GM19438 (cell line): ENCODE data around the gene NPY4R2.
"Not testable (repeated sequence)": the region's sequence is repeated elsewhere in the genome, so short reads cannot be mapped to it uniquely, and the experiment has no call there.

Experiments
- ATAC-seq: cut with Tn5 transposase; IDR thresholded peaks from one replicate; pipeline ENCODE4 v1.9.1; 2021; ENCODE audit warnings: low read depth; ENCODE audit not compliant: unreplicated experiment

NPY4R2 gene

GRCh38 chr10:47928225-47928624 lies 9.8 kb downstream of the NPY4R2 start:
- ATAC-seq, result not testable (repeated sequence)

- not testable (repeated sequence) for ATAC-seq
These were observed 14.4 kb downstream of the NPY4R2 start for GRCh38 chr10:47932824-47933223.

- ATAC-seq, result not testable (repeated sequence)
These were observed 15.0 kb downstream of the NPY4R2 start for GRCh38 chr10:47933462-47933861.

GRCh38 chr10:47936772-47937228 lies 18.3 kb downstream of the NPY4R2 start:
- not testable (repeated sequence) for ATAC-seq

- not testable (repeated sequence) for ATAC-seq
These were observed 19.2 kb downstream of the NPY4R2 start for GRCh38 chr10:47937634-47938033.

- ATAC-seq, result not testable (repeated sequence)
These were observed 22.4 kb downstream of the NPY4R2 start for GRCh38 chr10:47940821-47941220.

GRCh38 chr10:47941379-47941778 lies 22.9 kb downstream of the NPY4R2 start:
- not testable (repeated sequence) for ATAC-seq

- not testable (repeated sequence) for ATAC-seq
These were observed 24.0 kb downstream of the NPY4R2 start for GRCh38 chr10:47942351-47943019.

GRCh38 chr10:47943328-47943727 lies 24.9 kb downstream of the NPY4R2 start:
- ATAC-seq, result not testable (repeated sequence)

- ATAC-seq, result not testable (repeated sequence)
These were observed 29.0 kb downstream of the NPY4R2 start for GRCh38 chr10:47947424-47947823.

- ATAC-seq, result not testable (repeated sequence)
These were observed 38.7 kb downstream of the NPY4R2 start for GRCh38 chr10:47957158-47957557.

- not testable (repeated sequence) for ATAC-seq
These were observed 41.2 kb downstream of the NPY4R2 start for GRCh38 chr10:47959677-47960076.

GRCh38 chr10:47960699-47961098 lies 42.2 kb downstream of the NPY4R2 start:
- not testable (repeated sequence) for ATAC-seq

- not testable (repeated sequence) for ATAC-seq
These were observed 44.3 kb downstream of the NPY4R2 start for GRCh38 chr10:47962785-47963184.

GRCh38 chr10:47964280-47965063 lies 46.0 kb downstream of the NPY4R2 start:
- ATAC-seq, result not testable (repeated sequence)

GRCh38 chr10:47968988-47969387 lies 50.5 kb downstream of the NPY4R2 start:
- not testable (repeated sequence) for ATAC-seq

- not testable (repeated sequence) for ATAC-seq
These were observed 51.6 kb downstream of the NPY4R2 start for GRCh38 chr10:47970047-47970446.

- ATAC-seq, result not testable (repeated sequence)
These were observed 53.1 kb downstream of the NPY4R2 start for GRCh38 chr10:47971598-47971997.

GRCh38 chr10:47972077-47972476 lies 53.6 kb downstream of the NPY4R2 start:
- ATAC-seq, result not testable (repeated sequence)
